GM03348 (cell line): Measurements from ENCODE around the gene PTOV1.
A peak's percentile ranks its signal among the peaks of the same experiment; 100 is the strongest.

Experiments
- DNase-seq: peaks from one replicate; pipeline ENCODE4 v3.0.0; 2012; ENCODE audit warnings: low spot score

PTOV1 gene

DNA sequence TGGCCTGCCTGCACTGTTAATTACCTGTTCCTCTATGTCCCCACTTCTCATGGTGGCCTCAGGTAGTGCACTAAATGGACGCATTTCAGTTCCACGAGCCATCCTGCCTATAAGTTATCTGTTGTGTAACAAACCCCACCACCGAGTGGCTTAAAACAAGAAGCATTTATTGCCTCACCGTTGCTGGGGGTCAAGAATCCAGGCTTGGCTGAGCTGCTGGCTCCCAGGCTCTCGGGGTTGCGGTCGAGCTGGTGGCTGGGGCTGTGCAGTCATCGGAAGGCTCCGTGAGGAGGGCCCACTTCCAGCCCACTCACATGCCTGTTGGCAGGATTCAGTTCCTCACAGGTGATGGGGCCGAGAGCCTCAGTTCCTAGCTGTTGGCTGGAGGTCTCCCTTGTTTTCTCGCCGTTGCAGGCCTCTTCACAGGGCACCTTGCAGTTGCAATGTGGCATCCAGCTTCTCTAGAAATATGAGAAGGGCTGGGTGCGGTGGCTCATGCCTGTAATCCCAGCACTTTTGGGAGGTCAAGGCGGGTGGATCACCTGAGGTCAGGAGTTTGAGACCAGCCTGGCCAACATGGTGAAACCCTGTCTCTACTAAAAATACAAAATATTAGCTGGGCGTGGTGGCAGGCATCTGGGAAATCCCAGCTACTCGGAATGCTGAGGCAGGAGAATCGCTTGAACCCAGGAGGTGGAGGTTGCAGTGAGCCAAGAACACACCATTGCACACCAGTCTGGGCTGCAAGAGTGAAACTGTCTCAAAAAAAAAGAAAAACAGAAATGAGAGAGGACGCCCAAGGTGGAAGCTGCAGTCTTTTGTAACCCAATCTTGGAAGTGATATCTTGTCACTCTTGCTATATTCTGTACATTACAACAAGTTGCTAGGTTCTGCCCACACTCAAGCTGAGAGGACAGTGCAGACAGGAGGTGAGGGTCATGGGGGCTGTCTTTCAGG, 6.5 kb upstream of the PTOV1 start:
- DNase-seq: no peak

DNA sequence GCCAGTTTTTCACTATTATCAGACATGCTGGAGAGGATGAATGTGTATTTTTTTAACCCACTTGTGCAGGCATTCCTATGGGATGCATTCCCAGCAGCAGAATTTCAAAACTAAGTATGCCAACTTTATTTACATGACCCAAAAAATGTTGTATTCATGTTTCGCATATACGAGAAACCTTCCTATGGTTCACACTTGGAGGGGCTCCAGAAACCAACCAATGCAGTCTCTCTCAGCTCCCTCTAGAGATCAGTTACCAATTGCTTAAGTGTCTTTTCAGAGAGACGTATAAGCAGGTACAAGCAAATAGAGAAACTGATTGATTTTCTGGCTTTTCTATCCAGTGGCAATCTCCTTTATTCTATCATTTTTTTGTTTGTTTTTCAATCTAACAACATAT, 5.5 kb upstream of the PTOV1 start:
- no peak for DNase-seq

DNA sequence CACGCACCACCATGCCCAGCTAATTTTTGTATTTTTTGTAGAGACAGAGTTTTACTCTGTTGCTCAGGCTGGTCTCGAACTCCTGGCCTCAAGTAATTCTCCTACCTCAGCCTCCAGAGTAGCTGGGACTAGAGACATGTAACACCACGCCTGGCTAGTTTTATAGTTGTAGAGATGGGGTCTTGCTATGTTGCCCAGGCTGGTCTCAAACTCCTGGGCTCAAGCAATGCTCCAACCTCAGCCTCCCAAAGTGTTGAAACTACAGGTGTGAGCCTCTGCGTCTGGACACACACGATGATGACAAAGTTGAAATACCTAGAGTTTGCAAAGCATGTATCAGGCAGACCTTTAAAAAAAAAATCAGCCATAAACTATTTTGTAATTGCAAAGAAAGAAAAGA, 4.6 kb upstream of the PTOV1 start:
- no peak for DNase-seq

DNA sequence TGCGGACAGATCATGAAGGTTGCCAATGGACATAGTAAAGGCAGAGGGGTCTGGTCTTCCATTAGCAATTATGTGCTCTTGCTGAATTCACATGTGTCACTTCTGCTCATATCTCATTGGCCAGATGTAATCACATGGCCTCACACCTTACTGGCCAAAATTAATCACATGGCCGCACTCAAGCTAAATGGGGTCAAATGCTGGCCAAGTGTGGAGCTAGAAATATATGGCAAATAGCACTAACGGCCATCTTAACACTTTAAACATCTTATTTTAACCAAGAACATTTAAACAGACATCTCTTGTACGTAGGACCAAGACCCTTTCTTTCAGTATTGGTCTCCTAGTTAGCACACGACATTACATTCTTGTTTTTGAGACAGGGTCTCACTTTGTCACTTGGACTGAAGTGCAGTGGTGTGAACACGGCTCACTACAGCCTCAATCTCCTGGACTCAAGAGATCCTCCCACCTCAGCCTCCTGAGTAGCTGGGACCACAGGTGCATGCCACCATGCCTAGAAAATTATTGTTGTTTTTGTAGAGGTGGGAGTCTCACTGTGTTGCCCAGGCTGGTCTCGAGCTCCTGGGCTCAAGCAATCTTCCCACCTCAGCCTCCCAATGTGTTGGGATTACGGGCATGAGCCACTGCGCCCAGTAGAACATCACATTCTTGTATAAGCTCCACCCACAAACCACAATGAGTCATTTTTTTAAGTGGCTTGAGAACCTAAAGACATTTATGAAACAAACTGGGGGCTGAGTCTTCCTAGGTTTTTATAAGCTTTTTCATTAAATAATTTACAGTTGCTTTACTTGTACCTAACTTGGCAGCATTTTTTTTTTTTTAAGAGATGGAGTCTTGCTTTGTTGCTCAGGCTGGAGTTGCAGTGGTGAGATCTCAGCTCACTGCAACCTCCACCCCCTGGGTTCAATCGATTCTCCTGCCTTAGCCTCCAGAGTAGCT, 2.9 kb upstream of the PTOV1 start:
- peak; percentile 41 for DNase-seq

DNA sequence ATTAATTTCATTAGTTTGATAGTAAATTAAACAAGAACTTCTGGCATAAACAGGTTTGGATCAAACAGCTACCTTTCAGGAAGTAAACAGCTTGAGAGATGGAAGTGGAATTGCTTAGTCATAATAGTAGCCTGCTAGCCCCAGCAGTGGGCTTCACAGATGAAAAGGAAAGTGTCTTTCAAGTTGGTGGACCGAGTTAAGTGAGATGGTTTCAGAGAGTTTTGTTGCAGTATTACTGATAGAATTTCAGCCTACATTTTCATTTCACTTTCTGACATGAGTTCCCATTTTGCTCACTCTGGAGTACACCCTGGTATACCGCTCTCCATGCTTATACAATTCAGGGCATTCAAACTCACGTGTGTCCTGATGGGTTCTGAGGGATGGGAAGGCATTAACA, 2.0 kb upstream of the PTOV1 start:
- no peak for DNase-seq

DNA sequence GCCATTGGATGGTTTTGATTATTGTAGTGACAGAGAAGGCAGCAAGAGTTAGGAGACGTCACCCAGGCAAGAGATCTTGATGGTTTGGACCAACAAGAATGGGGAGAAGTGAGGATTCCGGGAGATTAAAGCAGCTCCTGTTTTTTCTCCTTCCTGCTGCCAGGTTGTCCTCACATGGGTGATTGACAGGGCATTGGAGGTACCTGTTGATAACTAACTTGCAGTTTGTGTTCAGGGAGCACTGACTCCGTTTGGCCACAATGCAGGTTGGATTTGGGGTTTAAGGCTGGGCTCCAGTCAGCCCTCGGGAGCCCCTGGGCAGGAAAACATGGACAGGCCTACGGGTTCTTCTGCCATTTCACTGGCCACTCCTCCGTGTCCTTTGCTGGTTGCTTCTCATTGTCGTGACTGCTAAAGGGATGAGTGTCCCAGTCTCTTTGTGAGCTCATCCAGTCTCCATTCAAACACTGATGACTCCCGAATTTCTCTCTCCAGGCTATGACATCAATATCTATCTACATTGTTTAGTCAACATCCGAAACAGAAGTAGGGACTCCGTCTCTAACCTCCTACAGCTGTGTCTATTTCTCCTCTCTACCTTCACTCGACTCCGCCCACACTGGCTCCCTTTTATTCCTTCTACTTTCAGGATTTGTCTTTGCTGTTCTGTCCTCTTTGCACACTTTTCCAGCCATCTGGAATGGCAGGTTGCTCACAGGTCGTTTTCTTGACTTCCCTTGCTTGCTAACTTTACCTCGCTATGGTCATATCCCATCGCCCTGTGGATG, 1.3 kb upstream of the PTOV1 start:
- no peak for DNase-seq

DNA sequence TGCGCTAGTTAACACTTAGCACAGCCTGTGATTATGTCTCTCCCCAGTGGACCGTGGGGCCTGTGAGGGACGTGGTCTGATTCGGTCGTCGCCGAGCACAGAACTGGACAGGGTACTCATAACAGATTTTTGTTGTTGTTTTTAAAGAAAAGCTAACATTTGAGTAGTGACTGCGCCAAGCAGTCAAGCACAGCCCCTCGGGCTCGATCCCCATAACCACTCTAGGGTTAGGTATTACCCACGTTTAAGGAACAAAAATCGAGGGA, 805 bp upstream of the PTOV1 start:
- no peak for DNase-seq

DNA sequence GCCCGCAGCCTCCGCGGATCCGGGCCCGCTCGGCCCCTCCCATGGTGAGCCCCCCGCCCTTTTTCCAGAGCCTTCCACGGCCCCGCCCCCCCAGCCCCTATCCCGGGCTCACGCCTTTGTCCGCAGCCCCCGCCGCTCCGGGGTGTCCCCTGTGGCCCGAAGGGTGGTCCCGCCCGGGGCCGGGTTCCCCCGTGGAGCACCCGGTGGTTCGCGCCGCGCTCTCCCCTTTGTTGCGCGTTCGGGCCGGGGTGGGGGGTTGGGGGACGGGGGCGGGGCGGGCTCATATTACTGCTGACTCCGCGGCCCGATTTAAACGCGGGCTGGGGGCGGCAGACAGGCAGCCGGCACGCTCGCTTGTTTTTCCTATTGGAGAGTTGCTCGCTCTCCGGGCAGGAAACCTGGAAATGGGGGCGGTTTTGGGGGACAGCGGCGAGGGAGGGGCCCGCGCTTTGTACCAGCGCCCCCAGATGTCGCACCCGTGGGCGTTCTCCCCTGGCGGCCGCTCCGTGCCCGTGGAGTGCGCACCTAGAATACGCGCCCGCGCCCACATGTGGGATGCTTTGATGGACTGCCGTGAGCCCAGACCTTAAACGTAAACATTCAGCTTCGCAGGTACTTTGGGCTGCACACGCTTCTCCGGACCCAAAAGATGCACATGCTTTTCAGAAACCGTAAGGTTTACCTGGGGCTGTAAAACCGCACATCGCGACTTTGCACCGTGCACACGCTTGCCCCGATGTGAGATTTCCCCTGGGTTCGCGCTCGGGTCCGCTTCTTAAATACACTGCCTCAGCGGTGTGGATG, 699 bp downstream of the PTOV1 start:
- peak; percentile 66 for DNase-seq

DNA sequence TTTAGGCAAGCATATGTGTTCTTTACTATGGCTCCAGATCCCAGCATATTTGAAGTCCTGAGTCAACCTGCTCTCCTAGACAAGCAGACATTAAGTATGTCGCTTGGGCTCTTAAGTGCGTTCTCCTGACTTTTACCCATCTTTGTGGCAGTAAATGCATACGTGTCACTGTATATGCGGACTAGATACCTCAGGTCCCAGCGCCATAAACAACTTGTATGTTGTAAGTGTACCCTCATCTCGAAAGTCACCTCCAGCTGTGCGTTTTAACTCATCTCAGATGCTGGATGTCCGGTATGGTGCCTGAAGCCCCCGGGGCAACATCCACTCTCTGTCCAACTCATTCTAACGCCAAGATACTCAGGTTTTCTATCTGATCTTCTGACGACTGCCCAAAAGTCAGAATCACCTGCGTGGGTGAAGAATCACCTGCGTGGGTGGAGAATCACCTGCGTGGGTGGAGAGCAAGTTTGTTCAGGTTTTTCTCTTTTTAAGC, 1.7 kb downstream of the PTOV1 start:
- DNase-seq: no peak

DNA sequence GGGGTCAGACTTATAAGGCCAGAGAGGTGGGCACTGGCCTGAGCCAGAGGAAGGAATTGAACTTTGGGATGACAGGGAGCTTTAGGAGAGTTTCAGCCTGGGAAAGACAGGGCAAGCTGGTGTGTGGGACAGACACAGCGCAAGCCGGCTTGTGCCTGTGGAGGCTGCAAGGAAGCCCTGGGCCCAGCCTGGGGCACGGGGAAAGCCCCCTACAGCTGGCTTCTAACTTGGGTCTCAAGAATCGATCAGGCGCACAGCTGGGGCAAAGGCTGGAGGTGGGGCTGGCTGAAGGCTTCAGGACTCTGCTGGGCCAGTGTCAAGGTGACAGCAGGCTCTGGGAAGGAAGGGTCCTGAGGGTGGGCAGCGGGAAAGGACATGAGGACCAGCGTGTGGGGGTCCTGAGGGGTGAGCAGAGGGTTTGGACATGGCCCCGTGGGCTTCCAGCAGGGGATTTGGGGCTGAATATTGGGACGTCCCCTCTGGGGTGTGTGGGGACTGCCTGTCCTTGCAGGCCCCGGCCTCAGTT, 3.0 kb downstream of the PTOV1 start:
- no peak for DNase-seq

DNA sequence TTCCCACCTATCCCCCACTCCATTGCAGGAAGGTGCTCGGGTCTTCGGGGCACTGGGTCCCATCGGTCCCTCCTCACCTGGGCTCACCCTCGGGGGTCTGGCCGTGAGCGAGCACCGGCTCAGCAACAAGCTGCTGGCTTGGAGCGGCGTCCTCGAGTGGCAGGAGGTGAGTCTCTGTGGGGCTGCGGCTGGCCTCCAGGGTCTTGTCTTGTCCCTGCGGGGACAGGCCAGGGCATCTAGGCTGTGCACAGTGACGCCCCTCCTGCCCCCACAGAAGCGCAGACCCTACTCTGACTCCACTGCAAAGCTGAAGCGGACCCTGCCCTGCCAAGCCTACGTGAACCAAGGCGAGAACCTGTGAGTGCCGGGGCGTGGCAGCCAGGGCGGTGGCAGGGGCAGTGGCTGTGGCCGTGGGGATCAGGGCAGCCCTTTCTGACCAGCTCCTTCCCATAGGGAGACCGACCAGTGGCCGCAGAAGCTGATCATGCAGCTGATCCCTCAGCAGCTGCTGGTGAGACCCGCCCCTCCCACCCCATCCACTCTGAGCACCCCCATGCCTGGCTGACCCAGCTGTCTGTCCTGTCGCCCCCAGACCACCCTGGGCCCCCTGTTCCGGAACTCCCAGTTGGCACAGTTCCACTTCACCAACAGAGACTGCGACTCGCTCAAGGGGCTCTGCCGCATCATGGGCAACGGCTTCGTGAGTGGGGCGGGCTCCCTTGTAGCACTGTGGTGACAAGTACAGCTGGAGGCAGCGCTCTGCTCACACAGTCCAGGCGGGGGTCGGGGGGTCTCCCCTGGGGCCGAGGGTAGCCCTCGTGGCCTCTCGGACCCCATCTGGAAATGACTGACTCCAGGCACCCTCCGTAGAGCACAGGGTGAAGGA, 3.7 kb downstream of the PTOV1 start:
- no peak for DNase-seq

DNA sequence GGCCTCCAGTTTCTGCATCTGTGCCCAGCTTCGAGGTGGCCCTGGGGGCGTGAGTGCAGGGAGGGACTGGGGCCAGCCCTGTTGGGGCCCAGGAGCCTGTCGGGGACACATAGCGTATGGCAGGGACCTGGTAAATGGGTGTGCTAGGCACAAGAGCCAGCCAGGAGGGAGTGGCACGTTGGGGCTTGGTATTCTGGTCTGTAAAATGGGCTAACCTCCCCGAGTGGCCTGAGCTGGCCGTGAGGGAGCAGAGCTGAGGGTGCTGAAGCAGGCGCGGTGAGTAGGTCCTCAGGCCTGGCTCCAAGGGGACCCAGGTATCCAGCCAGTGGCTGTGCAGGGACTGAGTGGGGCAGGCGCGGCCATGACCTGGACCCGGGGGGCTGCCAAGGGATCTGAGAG, 4.3 kb downstream of the PTOV1 start:
- no peak for DNase-seq

DNA sequence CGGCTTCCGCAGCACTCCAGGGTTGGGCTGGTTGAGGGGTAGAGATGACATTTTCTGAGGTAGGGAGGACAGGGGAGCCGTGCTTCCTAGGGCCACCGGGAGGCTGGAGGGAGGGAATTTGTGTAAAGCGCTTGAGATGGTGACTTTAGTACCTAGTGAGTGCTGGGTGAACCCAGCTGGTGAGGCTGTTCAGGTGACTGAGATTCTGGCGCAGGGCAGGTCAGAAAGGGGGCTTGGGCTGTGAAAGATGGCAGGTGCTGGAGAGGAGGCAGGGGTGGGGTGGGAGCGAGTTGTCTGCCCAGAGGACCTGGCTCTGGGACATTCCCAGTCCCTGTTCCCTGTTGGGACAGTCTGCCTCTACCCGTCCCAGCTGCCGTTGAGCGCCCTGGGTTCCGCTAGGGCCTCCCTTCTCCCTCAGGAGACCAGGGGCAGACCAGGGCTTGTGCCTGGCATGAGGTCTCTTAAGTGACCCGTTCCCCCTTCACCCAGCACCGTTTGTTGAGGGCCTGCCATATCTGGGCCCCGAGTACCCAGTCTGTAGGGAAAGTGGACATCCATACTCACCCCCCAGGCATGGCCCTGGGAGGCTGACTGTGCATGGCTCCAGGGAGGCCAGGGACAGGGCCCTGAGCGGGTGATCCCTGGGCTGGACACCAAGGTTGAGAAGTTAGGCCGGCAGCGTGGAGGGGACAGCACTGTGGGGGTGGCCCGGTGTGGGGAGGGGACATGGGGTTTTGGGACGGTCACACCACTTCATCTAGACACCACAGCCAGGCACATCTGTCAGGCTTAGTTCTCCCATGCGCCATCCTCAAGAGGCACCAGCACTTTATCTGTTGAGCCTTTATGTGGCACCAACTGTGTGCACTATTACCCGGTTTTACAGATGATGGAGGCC, 5.0 kb downstream of the PTOV1 start:
- DNase-seq: no peak

DNA sequence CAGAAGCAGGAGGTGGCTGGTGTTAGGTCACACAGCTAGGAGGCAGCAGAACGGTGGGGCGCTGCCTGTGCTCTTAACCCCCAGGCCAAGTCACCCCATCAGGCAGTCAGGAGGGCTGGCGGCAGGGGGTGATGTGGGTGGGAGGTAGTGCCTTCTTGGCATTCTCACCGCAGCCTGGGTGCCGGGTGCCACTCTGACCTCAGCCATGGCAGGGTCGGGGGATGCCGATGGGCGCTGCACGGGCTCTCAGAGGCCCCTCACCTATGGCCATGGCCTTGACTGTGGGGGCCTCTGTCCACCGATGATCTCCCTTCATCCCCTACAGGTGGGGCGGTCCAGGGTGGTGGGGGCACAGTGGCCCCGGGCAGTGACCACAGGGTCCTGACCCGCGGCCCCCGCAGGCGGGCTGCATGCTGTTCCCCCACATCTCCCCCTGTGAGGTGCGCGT, 5.6 kb downstream of the PTOV1 start:
- no peak for DNase-seq

DNA sequence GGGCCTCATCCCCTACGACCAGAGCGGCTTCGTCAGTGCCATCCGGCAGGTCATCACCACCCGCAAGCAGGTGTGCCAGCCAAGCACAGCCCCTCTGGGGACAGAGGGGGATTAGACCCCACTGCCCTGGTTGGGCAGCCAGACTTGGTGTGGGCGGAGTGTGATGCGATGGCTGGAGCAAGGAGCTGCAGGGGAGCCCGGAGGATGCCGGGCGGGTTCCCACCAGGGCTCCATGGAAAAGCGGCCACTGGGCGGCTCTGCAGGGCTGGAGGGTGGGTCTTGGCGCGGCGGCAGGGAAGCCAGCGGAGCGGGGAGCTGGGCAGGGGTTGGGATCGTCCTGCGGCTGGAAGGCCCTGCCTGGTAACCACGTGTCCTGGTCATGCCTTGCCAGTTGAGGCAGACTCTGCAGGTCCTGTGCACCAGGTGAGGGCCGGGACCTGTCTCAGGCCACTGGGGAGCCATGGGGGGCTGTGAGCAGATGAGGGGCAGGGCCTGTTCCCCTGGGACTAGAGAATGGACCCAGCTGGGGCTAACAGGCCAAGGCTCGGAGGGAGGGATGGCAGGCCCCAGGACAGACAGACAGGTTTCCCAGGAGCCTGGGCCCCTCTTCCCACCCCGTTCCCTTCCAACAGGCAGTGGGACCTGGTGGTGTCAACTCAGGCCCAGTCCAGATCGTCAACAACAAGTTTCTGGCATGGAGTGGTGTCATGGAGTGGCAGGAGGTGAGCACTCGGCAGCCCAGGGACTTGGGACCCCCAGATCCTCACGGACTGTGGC, 6.3 kb downstream of the PTOV1 start:
- no peak for DNase-seq

DNA sequence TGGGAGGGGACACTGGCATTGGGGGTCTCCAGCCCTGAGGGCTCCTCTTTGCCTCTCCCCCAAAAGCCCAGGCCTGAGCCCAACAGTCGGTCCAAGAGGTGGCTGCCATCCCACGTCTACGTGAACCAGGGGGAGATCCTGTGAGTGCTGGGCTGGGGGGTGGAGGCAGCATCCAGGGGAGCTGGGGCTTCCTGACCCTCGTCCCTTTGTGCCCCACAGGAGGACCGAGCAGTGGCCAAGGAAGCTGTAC, 6.8 kb downstream of the PTOV1 start:
- no peak for DNase-seq

DNA sequence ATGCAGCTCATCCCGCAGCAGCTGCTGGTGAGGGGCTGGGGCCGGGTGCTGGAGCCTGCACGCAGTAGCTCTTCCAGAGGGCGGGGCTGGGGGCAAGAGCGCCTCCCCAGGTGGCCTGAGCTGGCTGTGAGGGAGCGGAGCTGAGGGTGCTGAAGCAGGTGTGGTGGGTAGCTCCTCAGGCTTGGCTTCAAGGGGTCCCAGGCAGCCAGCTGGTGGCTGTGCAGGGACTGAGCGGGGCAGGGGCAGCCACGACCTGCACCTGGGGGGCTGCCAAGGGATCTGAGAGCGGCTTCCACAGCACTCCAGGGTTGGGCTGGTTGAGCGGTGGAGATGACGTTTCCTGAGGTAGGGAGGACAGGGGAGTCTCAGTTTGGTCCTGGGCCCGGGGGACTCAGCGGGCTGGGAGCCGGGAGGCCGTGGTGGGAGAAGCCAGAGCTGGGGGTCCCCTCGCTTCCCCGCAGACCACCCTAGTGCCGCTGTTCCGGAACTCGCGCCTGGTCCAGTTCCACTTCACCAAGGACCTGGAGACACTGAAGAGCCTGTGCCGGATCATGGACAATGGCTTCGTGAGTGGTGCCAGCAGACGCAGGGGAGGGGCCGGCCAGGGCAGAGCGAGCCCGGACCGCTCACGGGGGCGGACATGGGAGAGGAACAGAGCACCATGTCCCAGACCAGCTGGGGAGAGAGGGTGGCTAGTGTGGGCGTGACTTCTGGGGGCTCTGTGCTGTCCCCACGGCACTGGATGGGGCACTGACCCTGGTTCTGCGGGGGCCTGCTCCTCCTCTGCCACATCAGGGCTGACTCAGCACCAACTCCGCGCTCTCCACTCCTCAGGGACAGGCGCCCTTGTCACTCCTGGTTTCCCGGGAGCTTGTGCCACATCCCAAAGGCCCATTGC, 7.4 kb downstream of the PTOV1 start:
- no peak for DNase-seq
